HCT116 (cell line): ENCODE data around the gene GTF2IRD1. TPM values are rescaled to one million over a fixed set of nuclear protein-coding genes. Genes with fewer than 3 reads are reported as not detected.

Source experiments
- ATAC-seq: fragments of 200-7000 bp; cut with Tn5 transposase; 2 replicates; pipeline ENCODE4 v1.9.1; 2020; ENCODE audit warnings: mild to moderate bottlenecking, moderate library complexity
- BruUV-seq: library from RNA; stranded (reverse); fragments of 400-500 nt; replicated peaks from 2 replicates; lab custom pipeline; 2021; lab: Mats Ljungman, UMichigan
- CTCF ChIA-PET: fragments of 300-600 bp; sonication (Branson Sonifier 250); formaldehyde crosslinking; loops from one replicate; lab custom pipeline; 2021; ENCODE audit warnings: antibody characterized with exemption; lab: Charles Lee
- POLR2A ChIA-PET: fragments of 300-600, 350-600 bp; sonication (Branson Sonifier 250); formaldehyde crosslinking; loops from one replicate; lab custom pipeline; 2021; ENCODE audit warnings: antibody characterized with exemption; lab: Charles Lee
- RAD21 ChIA-PET, 2 experiments: fragments of 300-600 bp; sonication (Branson Sonifier 250); formaldehyde crosslinking; loops; one replicate each; lab custom pipeline; 2023; ENCODE audit warnings: low total read pairs in 2 of 2; ENCODE audit not compliant: uncharacterized antibody in 2 of 2, unreplicated experiment in 2 of 2, low non-redundant PET in 1 of 2; lab: Charles Lee
- DNase-seq: peaks from one replicate; pipeline ENCODE4 v3.0.0-alpha.2; 2010; ENCODE audit warnings: low read depth, low spot score
- H2AFZ ChIP-seq: fragments of 200-600 bp; shearing (Covaris generic), sonication (generic); 2 replicates; pipeline ENCODE4 v1.6.1; 2017; ENCODE audit warnings: low read depth, mixed run types, mixed read lengths, antibody characterized with exemption, low read length; ENCODE audit not compliant: poor library complexity, severe bottlenecking
- H3K27ac ChIP-seq: 2 replicates; pipeline ENCODE4 v1.5.1; 2012; ENCODE audit warnings: low read depth, low read length
- H3K27me3 ChIP-seq: fragments of 200-600 bp; sonication (generic); 2 replicates; pipeline ENCODE4 v1.6.1; 2016; ENCODE audit warnings: mixed run types, low read length, mixed read lengths; ENCODE audit not compliant: insufficient read depth
- H3K36me3 ChIP-seq, 2 experiments: fragments of 200-500 bp in 1 of 2; fragments of 200-600 bp in 1 of 2; sonication (Bioruptor generic) in 1 of 2; sonication (generic) in 1 of 2; 2 replicates each; pipeline versions ENCODE4 v1.5.1 to v1.6.1; 2014 to 2016; ENCODE audit warnings: low read length in 2 of 2, inconsistent platforms in 1 of 2, mixed read lengths in 1 of 2, mixed run types in 1 of 2; ENCODE audit not compliant: insufficient read depth in 2 of 2, control insufficient read depth in 1 of 2
- H3K4me1 ChIP-seq, 2 experiments: fragments of 200-600 bp in 1 of 2; sonication (generic) in 1 of 2; 2 replicates each; pipeline versions ENCODE4 v1.5.1 to v1.6.1; 2012 to 2017; ENCODE audit warnings: low read length in 2 of 2, inconsistent platforms in 1 of 2, mild to moderate bottlenecking in 1 of 2, mixed read lengths in 1 of 2, mixed run types in 1 of 2, moderate library complexity in 1 of 2; ENCODE audit not compliant: insufficient read depth in 2 of 2, control insufficient read depth in 1 of 2
- H3K4me2 ChIP-seq: fragments of 200-600 bp; sonication (generic); 2 replicates; pipeline ENCODE4 v1.6.1; 2017; ENCODE audit warnings: mixed run types, low read length, mixed read lengths
- H3K4me3 ChIP-seq, 2 experiments: fragments of 200-600 bp in 1 of 2; sonication (generic) in 1 of 2; replicated peaks in 1 of 2; 2 replicates each; pipeline ENCODE4 v1.5.1; 2011 to 2016; ENCODE audit warnings: low read length in 2 of 2, control low read depth in 1 of 2, low read depth in 1 of 2, mild to moderate bottlenecking in 1 of 2, mixed read lengths in 1 of 2, mixed run types in 1 of 2
- H3K79me2 ChIP-seq: fragments of 200-600 bp; sonication (generic); 2 replicates; pipeline ENCODE4 v1.6.1; 2017; ENCODE audit warnings: mild to moderate bottlenecking, mixed run types, low read length, moderate library complexity, mixed read lengths; ENCODE audit not compliant: insufficient read depth
- H3K9ac ChIP-seq: fragments of 200-600 bp; sonication (generic); 2 replicates; pipeline ENCODE4 v1.6.1; 2016; ENCODE audit warnings: low read length, mixed read lengths
- H3K9me2 ChIP-seq: fragments of 200-600 bp; sonication (generic), shearing (Covaris generic); 2 replicates; pipeline ENCODE4 v1.6.1; 2017; ENCODE audit warnings: mixed run types, mild to moderate bottlenecking, moderate library complexity; ENCODE audit not compliant: insufficient read depth
- H3K9me3 ChIP-seq, 2 experiments: fragments of 200-500 bp in 1 of 2; fragments of 200-600 bp in 1 of 2; sonication (Bioruptor generic) in 1 of 2; sonication (generic) in 1 of 2; 2 replicates each; pipeline ENCODE4 v1.6.1; 2014 to 2017; ENCODE audit warnings: low read length in 2 of 2, mixed read lengths in 2 of 2, inconsistent platforms in 1 of 2, low read depth in 1 of 2, mild to moderate bottlenecking in 1 of 2, mixed run types in 1 of 2, moderate library complexity in 1 of 2; ENCODE audit not compliant: control insufficient read depth in 1 of 2, insufficient read depth in 1 of 2
- H4K20me1 ChIP-seq: fragments of 200-600 bp; sonication (generic), shearing (Covaris generic); 2 replicates; pipeline ENCODE4 v1.6.1; 2017; ENCODE audit warnings: mixed run types, mild to moderate bottlenecking, moderate library complexity; ENCODE audit not compliant: insufficient read depth
- CEBPB ChIP-seq: IDR thresholded peaks from 2 replicates; pipeline ENCODE4 v1.6.1; 2012; ENCODE audit warnings: low read depth
- EGR1 ChIP-seq: IDR thresholded peaks from 2 replicates; pipeline ENCODE4 v1.6.1; 2012; ENCODE audit warnings: low read depth
- EZH2 ChIP-seq: fragments of 200-600 bp; sonication (generic); IDR thresholded peaks from 2 replicates; pipeline ENCODE4 v1.6.1; 2017; ENCODE audit warnings: antibody characterized with exemption, mixed run types
- JUND ChIP-seq: IDR thresholded peaks from 2 replicates; pipeline ENCODE4 v1.6.1; 2012
- POLR2A ChIP-seq: IDR thresholded peaks from 2 replicates; pipeline ENCODE4 v1.7.0; 2011; ENCODE audit warnings: borderline replicate concordance; ENCODE audit not compliant: insufficient read depth, insufficient read length; ENCODE audit errors: extremely low read depth
- POLR2AphosphoS5 ChIP-seq: IDR thresholded peaks from 2 replicates; pipeline ENCODE4 v1.6.1; 2011; ENCODE audit warnings: mild to moderate bottlenecking, low read depth, low read length, moderate library complexity
- REST ChIP-seq: IDR thresholded peaks from 2 replicates; pipeline ENCODE4 v1.6.1; 2012; ENCODE audit warnings: low read depth
- SIN3A ChIP-seq: IDR thresholded peaks from 2 replicates; pipeline ENCODE4 v1.6.1; 2012; ENCODE audit warnings: low read depth
- SRF ChIP-seq: IDR thresholded peaks from 2 replicates; pipeline ENCODE4 v1.6.1; 2012; ENCODE audit warnings: low read depth
- TCF7L2 ChIP-seq: IDR thresholded peaks from 2 replicates; pipeline ENCODE4 v1.7.0; 2011; ENCODE audit warnings: borderline replicate concordance, inconsistent platforms; ENCODE audit not compliant: insufficient read depth, insufficient read length; ENCODE audit errors: extremely low read depth
- YY1 ChIP-seq: IDR thresholded peaks from 2 replicates; pipeline ENCODE4 v1.6.1; 2011; ENCODE audit warnings: low read length, low read depth, moderate library complexity, mild to moderate bottlenecking; ENCODE audit not compliant: insufficient replicate concordance; ENCODE audit errors: extremely low read depth
- ZFX ChIP-seq: fragments of 450-650 bp; IDR thresholded peaks from 2 replicates; pipeline ENCODE4 v1.6.1; 2017
- ZNF274 ChIP-seq: fragments of 200-500 bp; sonication (Bioruptor generic); IDR thresholded peaks from 2 replicates; pipeline ENCODE4 v1.6.1; 2014; ENCODE audit warnings: mild to moderate bottlenecking, low read depth, low read length, inconsistent platforms
- intact Hi-C: fragments of 100-400 bp; cut with micrococcal nuclease; formaldehyde crosslinking; loops from 2 replicates; pipeline ENCODE4 v1.10.0; 2022
- total RNA-seq: library from RNA; stranded (reverse); gene quantifications from one replicate; pipeline ENCODE4 v1.2.1, GENCODE V29; 2021; ENCODE audit not compliant: unreplicated experiment
- TF ChIP-seq, protein P1 (sequence below): IDR thresholded peaks from 2 replicates; pipeline ENCODE4 v1.6.1; 2012
- TF ChIP-seq, protein P2 (sequence below): IDR thresholded peaks from 2 replicates; pipeline ENCODE4 v1.6.1; 2012
- TF ChIP-seq, protein P3 (sequence below), 3 experiments: fragments of 200-600 bp in 1 of 3; sonication (generic) in 1 of 3; IDR thresholded peaks in 2 of 3; conservative IDR thresholded peaks in 1 of 3; 2 replicates each; pipeline ENCODE4 v1.5.1; 2012 to 2017; ENCODE audit warnings: low read depth in 2 of 3, low read length in 2 of 3, antibody characterized with exemption in 1 of 3, borderline replicate concordance in 1 of 3, control low read depth in 1 of 3, mild to moderate bottlenecking in 1 of 3, mixed read lengths in 1 of 3, mixed run types in 1 of 3, moderate library complexity in 1 of 3; ENCODE audit not compliant: insufficient read depth in 1 of 3
- TF ChIP-seq, protein P4 (sequence below): IDR thresholded peaks from 2 replicates; pipeline ENCODE4 v1.6.1; 2011; ENCODE audit warnings: mild to moderate bottlenecking, low read length, moderate library complexity; ENCODE audit not compliant: insufficient replicate concordance; ENCODE audit errors: extremely low read depth

Gene GTF2IRD1
- total RNA-seq, 1 experiment from 2014 or later, result 34.5 TPM

GRCh38 chr7:74570533-74571156 lies 116.9 kb downstream of the GTF2IRD1 start:
- intact Hi-C loops, result no loop called here
- H3K79me2 ChIP-seq, result no peaks in the 10 kb centered on the region
- no peak overlapping the region for H3K27ac ChIP-seq
- no peak overlapping the region for H3K4me3 ChIP-seq
- no TSS peak for BruUV-seq
- H3K4me2 ChIP-seq, result no peak overlapping the region
- H3K4me1 ChIP-seq, result peaks cover 30 to 32% of the 10 kb centered on the region in 2 experiments
- no peaks in the 10 kb centered on the region for H3K9me3 ChIP-seq
- no peak overlapping the region for H2AFZ ChIP-seq
- no peak overlapping the region for H3K9ac ChIP-seq
- no peaks in the 10 kb centered on the region for H3K27me3 ChIP-seq
- no peak for ATAC-seq
- no peaks in the 10 kb centered on the region for H4K20me1 ChIP-seq
- DNase-seq, result no peak
- H3K36me3 ChIP-seq, result no peaks in the 10 kb centered on the region
- RAD21 ChIA-PET, result no interaction called here
- POLR2A ChIA-PET, result no interaction called here
- no peaks in the 10 kb centered on the region for H3K9me2 ChIP-seq
- TF ChIP-seq REST, result no peak
- no peak for TF ChIP-seq SRF
- TF ChIP-seq, protein P1, sequence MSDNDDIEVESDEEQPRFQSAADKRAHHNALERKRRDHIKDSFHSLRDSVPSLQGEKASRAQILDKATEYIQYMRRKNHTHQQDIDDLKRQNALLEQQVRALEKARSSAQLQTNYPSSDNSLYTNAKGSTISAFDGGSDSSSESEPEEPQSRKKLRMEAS, result no peak
- TF ChIP-seq TCF7L2, result no peak
- TF ChIP-seq, protein P2, sequence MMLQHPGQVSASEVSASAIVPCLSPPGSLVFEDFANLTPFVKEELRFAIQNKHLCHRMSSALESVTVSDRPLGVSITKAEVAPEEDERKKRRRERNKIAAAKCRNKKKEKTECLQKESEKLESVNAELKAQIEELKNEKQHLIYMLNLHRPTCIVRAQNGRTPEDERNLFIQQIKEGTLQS, result no peak
- TF ChIP-seq ZFX, result no peak
- no peak for TF ChIP-seq YY1
- no peak for TF ChIP-seq EZH2
- TF ChIP-seq, protein P3, sequence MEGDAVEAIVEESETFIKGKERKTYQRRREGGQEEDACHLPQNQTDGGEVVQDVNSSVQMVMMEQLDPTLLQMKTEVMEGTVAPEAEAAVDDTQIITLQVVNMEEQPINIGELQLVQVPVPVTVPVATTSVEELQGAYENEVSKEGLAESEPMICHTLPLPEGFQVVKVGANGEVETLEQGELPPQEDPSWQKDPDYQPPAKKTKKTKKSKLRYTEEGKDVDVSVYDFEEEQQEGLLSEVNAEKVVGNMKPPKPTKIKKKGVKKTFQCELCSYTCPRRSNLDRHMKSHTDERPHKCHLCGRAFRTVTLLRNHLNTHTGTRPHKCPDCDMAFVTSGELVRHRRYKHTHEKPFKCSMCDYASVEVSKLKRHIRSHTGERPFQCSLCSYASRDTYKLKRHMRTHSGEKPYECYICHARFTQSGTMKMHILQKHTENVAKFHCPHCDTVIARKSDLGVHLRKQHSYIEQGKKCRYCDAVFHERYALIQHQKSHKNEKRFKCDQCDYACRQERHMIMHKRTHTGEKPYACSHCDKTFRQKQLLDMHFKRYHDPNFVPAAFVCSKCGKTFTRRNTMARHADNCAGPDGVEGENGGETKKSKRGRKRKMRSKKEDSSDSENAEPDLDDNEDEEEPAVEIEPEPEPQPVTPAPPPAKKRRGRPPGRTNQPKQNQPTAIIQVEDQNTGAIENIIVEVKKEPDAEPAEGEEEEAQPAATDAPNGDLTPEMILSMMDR (IDR thresholded peaks at IDR 0.05 in 2 of 3, conservative IDR thresholded peaks at IDR 0.05 in 1 of 3; ENCODE audit: borderline replicate concordance in 1 of 3, insufficient read depth in 1 of 3, low read depth in 2 of 3, low read length in 2 of 3), result no peak
- TF ChIP-seq ZNF274, result no peak
- no peak for TF ChIP-seq CEBPB
- TF ChIP-seq, protein P4, sequence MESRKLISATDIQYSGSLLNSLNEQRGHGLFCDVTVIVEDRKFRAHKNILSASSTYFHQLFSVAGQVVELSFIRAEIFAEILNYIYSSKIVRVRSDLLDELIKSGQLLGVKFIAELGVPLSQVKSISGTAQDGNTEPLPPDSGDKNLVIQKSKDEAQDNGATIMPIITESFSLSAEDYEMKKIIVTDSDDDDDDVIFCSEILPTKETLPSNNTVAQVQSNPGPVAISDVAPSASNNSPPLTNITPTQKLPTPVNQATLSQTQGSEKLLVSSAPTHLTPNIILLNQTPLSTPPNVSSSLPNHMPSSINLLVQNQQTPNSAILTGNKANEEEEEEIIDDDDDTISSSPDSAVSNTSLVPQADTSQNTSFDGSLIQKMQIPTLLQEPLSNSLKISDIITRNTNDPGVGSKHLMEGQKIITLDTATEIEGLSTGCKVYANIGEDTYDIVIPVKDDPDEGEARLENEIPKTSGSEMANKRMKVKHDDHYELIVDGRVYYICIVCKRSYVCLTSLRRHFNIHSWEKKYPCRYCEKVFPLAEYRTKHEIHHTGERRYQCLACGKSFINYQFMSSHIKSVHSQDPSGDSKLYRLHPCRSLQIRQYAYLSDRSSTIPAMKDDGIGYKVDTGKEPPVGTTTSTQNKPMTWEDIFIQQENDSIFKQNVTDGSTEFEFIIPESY, result no peak
- no peak for TF ChIP-seq POLR2A
- TF ChIP-seq SIN3A, result no peak
- no peak for TF ChIP-seq EGR1
- TF ChIP-seq JUND, result no peak
- no peak for TF ChIP-seq POLR2AphosphoS5
- TF ChIP-seq, all 23 proteins: peak for 0
- CTCF ChIA-PET, result no interaction called here
